Neutrophil (primary cell): ENCODE data around the gene ASB13.

ENCODE experiments used
- H3K27ac ChIP-seq: fragments of 200-600 bp; sonication (generic); 2 replicates; pipeline ENCODE4 v1.5.1; 2016; ENCODE audit warnings: mild to moderate bottlenecking, moderate library complexity
- H3K27me3 ChIP-seq: fragments of 200-600 bp; sonication (generic); 2 replicates; pipeline ENCODE4 v1.6.0; 2016; ENCODE audit warnings: mild to moderate bottlenecking
- H3K36me3 ChIP-seq: fragments of 200-600 bp; sonication (generic); 2 replicates; pipeline ENCODE4 v1.5.1; 2017
- H3K4me1 ChIP-seq, 2 experiments: fragments of 200-600 bp in 1 of 2; sonication (generic) in 1 of 2; 1 replicate in 1 of 2; 2 replicates in 1 of 2; pipeline versions ENCODE4 v1.5.1 to v1.6.1; 2013 to 2016; ENCODE audit warnings: low read depth in 1 of 2, low read length in 1 of 2, mild to moderate bottlenecking in 1 of 2, moderate library complexity in 1 of 2; ENCODE audit not compliant: control insufficient read depth in 1 of 2, insufficient read depth in 1 of 2
- H3K4me3 ChIP-seq, 2 experiments: fragments of 200-600 bp in 1 of 2; sonication (generic) in 1 of 2; 1 replicate in 1 of 2; 2 replicates in 1 of 2; pipeline ENCODE4 v1.5.1; 2013 to 2016; ENCODE audit warnings: low read depth in 1 of 2, low read length in 1 of 2, mild to moderate bottlenecking in 1 of 2, moderate library complexity in 1 of 2
- H3K9me3 ChIP-seq: fragments of 200-600 bp; sonication (generic); 2 replicates; pipeline ENCODE4 v1.5.1; 2016
- TF ChIP-seq, protein P1 (sequence below): fragments of 200-600 bp; sonication (generic); IDR thresholded peaks from 2 replicates; pipeline ENCODE4 v1.5.1; 2016; ENCODE audit warnings: antibody characterized with exemption

ASB13 gene

GRCh38 chr10:5650664-5651387 is 15.6 kb downstream of the ASB13 start:
- Histone ChIP-seq H3K36me3 (peaks cover 38% of the 10 kb centered on the region), H3K27me3 (no peaks in the 10 kb centered on the region), H3K9me3 (no peaks in the 10 kb centered on the region), H3K4me3 (no peak overlapping the region), H3K27ac (no peak overlapping the region), H3K4me1 (no peaks in the 10 kb centered on the region)
- TF ChIP-seq, protein P1, sequence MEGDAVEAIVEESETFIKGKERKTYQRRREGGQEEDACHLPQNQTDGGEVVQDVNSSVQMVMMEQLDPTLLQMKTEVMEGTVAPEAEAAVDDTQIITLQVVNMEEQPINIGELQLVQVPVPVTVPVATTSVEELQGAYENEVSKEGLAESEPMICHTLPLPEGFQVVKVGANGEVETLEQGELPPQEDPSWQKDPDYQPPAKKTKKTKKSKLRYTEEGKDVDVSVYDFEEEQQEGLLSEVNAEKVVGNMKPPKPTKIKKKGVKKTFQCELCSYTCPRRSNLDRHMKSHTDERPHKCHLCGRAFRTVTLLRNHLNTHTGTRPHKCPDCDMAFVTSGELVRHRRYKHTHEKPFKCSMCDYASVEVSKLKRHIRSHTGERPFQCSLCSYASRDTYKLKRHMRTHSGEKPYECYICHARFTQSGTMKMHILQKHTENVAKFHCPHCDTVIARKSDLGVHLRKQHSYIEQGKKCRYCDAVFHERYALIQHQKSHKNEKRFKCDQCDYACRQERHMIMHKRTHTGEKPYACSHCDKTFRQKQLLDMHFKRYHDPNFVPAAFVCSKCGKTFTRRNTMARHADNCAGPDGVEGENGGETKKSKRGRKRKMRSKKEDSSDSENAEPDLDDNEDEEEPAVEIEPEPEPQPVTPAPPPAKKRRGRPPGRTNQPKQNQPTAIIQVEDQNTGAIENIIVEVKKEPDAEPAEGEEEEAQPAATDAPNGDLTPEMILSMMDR: no peak

- no peak overlapping the region for H3K27ac ChIP-seq
- no peaks in the 10 kb centered on the region for H3K4me1 ChIP-seq
- no peak overlapping the region for H3K4me3 ChIP-seq
- no peaks in the 10 kb centered on the region for H3K9me3 ChIP-seq
- TF ChIP-seq, protein P1: no peak
- H3K36me3 ChIP-seq: peaks cover 39% of the 10 kb centered on the region
- no peaks in the 10 kb centered on the region for H3K27me3 ChIP-seq
Observed at GRCh38 chr10:5649746-5650145, 16.6 kb downstream of the ASB13 start.

- H3K4me1 ChIP-seq: no peaks in the 10 kb centered on the region
- no peaks in the 10 kb centered on the region for H3K27me3 ChIP-seq
- H3K36me3 ChIP-seq: peaks cover 48% of the 10 kb centered on the region
- H3K9me3 ChIP-seq: no peaks in the 10 kb centered on the region
- TF ChIP-seq, protein P1: no peak
- H3K27ac ChIP-seq: no peak overlapping the region
- H3K4me3 ChIP-seq: no peak overlapping the region
Observed at GRCh38 chr10:5648494-5649457, 17.6 kb downstream of the ASB13 start.

DNA sequence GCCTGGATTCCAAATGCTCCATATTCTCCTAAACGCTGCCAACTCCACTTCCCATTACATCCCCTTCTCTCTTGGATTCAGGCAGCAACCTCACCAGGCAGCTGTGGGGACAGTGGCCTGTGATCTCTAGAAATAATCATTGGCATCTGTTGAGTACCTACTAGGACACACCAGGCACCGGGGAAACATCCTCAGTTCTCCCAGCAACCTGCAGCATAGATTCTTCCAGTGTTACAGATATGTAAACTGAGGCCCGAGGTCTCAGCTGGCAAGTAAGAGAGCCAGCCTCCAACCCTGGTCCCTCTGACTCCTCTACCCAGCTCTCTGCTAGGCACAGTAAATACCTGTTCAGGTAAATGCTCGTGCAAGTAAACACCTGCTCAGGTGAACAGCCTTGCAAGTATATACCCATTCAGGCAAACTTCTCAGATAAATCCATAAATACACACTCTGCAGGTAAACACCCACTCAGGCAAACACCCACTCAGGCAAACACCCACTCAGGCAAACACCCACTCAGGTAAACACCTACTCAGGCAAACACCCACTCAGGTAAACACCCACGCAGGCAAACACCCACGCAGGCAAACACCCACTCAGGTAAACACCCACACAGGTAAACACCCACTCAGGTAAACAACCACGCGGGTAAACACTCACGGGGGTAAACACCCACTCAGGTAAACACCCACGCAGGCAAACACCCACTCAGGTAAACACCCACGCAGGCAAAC is 18.7 kb downstream of the ASB13 start:
- Histone ChIP-seq H3K36me3 (peaks cover 51% of the 10 kb centered on the region), H3K9me3 (no peaks in the 10 kb centered on the region), H3K4me3 (no peak overlapping the region), H3K27me3 (no peaks in the 10 kb centered on the region), H3K4me1 (no peaks in the 10 kb centered on the region), H3K27ac (no peak overlapping the region)
- TF ChIP-seq, protein P1: no peak

- H3K4me1 ChIP-seq: no peaks in the 10 kb centered on the region
- H3K27ac ChIP-seq: no peak overlapping the region
- TF ChIP-seq, protein P1: no peak
- no peak overlapping the region for H3K4me3 ChIP-seq
- no peaks in the 10 kb centered on the region for H3K9me3 ChIP-seq
- H3K36me3 ChIP-seq: peaks cover 55% of the 10 kb centered on the region
- H3K27me3 ChIP-seq: no peaks in the 10 kb centered on the region
Observed at GRCh38 chr10:5645944-5646617, 20.3 kb downstream of the ASB13 start.
